GM19239 (cell line): ENCODE measurements around the gene RBM26.
"Not testable (repeated sequence)": the region's sequence is repeated elsewhere in the genome, so short reads cannot be mapped to it uniquely, and the experiment has no call there.

ENCODE experiments used
- DNase-seq: peaks from one replicate; pipeline ENCODE4 v3.0.0; 2011; ENCODE audit warnings: low spot score; ENCODE audit not compliant: insufficient read length
- FAIRE-seq: peaks from 2 replicates; lab custom pipeline; 2011; peaks lifted over from hg19 to GRCh38; lab: Jason Lieb, UNC

RBM26 gene

GRCh38 chr13:79287939-79288795, 117.9 kb downstream of the RBM26 start:
- FAIRE-seq (no peak), DNase-seq (no peak)

GRCh38 chr13:79285159-79285558, 120.9 kb downstream of the RBM26 start:
- DNase-seq (no peak), FAIRE-seq (no peak)

DNA sequence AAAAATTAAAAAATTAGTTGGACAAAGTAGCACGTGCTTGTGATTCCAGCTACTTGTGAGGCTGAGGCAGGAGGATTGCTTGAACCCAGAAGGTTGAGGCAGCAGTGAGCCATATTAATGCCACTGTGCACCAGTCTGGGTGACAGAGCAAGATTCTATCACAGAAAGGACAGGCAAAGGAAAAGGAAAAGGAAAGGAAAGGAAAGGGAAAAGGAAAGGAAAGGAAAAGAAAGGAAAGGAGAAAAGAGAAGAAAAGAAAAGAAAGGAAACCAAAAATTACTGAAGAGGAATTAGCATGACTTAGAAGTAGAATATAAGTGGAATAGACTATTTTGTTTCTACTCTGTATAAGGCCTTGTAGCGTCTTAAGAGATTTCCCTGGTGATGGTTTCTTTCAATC, 122.3 kb downstream of the RBM26 start:
- FAIRE-seq: no peak
- DNase-seq: no peak

DNA sequence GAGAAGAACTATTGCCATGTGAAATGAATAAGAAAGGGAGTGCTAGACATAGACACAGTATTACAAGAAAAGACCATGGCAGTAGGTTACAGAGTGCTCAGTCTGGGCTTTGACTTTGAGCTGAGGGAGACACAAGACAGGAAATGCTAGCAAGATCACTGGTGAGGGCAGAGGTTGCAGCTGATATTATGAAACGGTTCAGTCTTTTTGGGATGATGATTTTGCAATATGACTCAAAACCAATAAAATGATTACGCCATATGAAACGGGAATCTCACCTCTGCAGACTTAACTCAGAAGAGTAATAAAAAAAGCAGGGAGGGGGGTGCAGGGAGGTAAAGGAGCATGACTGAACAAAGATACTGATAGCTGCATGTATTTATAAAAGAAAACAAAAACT, 123.1 kb downstream of the RBM26 start:
- FAIRE-seq (no peak), DNase-seq (no peak)

GRCh38 chr13:79282508-79282907, 123.5 kb downstream of the RBM26 start:
- DNase-seq (no peak), FAIRE-seq (no peak)

DNA sequence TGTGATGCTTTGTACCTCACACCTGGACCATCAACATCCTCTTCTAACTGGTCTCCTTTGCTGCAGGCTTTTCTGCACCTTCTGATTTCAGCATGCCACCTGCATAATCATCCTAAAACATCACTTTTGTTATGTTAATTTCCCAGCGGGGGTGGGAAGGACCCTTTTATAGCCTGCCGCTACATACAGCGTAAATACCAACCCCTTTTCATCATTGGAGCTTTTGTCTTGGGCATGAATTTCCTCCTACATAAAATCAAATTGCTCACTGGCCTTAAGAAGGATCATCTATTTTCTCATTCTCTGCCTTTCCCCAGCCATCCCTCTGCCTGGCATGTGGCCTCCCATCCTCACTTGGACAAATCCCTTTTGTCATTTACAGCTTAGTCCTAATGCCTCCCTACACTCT, 124.7 kb downstream of the RBM26 start:
- DNase-seq: no peak
- no peak for FAIRE-seq

- not testable (repeated sequence) for FAIRE-seq, DNase-seq
Observed at GRCh38 chr13:79279735-79280134, 126.3 kb downstream of the RBM26 start.

DNA sequence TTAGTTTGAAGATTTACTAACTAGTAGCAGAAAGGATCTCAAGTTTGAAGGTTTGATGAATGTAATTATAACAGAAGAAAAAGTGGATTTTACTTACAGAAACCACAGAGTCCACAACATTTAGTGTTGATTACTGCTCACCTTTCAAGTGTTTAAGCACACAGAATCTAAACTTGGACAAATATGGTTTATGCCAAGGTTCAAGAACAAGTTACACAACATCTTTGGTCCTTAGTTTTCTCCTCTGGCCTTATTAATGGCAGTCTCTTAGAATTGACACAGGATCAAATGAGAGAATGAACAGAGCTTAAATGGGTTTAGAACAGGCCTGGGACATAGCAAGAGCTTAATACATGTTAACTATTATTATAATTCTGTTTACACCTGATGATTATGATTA, 133.0 kb downstream of the RBM26 start:
- DNase-seq: no peak
- FAIRE-seq: no peak

DNA sequence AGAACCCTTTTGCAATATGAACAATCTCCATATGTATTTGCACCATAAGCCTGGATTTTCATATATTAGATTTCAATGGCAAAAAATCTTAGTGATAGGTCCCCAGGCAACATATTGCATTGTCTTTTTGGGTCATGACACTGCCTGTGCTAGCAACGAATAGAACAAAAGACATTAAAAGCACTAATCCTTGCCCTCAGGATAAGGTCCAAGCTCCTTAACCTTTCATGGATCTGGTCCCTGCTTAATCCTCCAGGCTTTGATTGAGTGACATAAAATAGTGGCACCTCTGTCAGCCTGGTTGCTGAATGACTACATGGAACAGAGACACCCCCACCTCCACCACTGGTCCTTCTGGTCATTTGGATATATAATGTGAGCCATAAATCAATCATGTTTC, 134.4 kb downstream of the RBM26 start:
- DNase-seq (no peak), FAIRE-seq (no peak)

GRCh38 chr13:79270859-79271258, 135.2 kb downstream of the RBM26 start:
- DNase-seq (no peak), FAIRE-seq (no peak)
